ENCODE results near the gene XRCC5. TPM values are rescaled to one million over a fixed set of nuclear protein-coding genes. Genes with fewer than 3 reads are reported as not detected.

The XRCC5 gene
- total RNA-seq, 1 experiment from 2014 or later, result 424 TPM

- intact Hi-C loops (cut with micrococcal nuclease), result no loop called here
- no peak for DNase-seq (ENCODE audit: low read depth, low spot score)
Measured at GRCh38 chr2:216119986-216120385, 10.8 kb downstream of the XRCC5 start.

More at GRCh38 chr2:216119986-216120385, 10.8 kb downstream of the XRCC5 start:
- Histone ChIP-seq H3K9me3 (ENCODE audit: control insufficient read depth in 1 of 2, insufficient read depth in 1 of 2, low read depth in 1 of 2, low read length in 2 of 2) (no peaks in the 10 kb centered on the region), H3K9me2 (ENCODE audit: insufficient read depth) (no peaks in the 10 kb centered on the region), H3K9ac (ENCODE audit: low read length) (no peak overlapping the region), H3K79me2 (ENCODE audit: insufficient read depth, low read length) (peaks cover 100% of the 10 kb centered on the region), H3K4me3 (replicated peaks in 1 of 2; ENCODE audit: low read depth in 1 of 2, low read length in 2 of 2) (no peak overlapping the region), H3K4me2 (ENCODE audit: low read length) (no peak overlapping the region), H4K20me1 (ENCODE audit: insufficient read depth) (peaks cover 34% of the 10 kb centered on the region; the same call in 1 of the 2 replicates), H2AFZ (ENCODE audit: low read depth, low read length, poor library complexity, severe bottlenecking) (no peak overlapping the region), H3K27ac (ENCODE audit: low read depth, low read length) (no peak overlapping the region), H3K4me1 (ENCODE audit: control insufficient read depth in 1 of 2, insufficient read depth in 2 of 2, low read length in 2 of 2) (peaks cover 0 to 4% of the 10 kb centered on the region in 2 experiments; a peak in 1 of 4 replicates), H3K27me3 (ENCODE audit: insufficient read depth, low read length) (no peaks in the 10 kb centered on the region), H3K36me3 (ENCODE audit: control insufficient read depth in 1 of 2, insufficient read depth in 2 of 2, low read length in 2 of 2) (peaks cover 76 to 90% of the 10 kb centered on the region in 2 experiments)
- ChIA-PET POLR2A (no interaction called here), RAD21 (ENCODE audit: low non-redundant PET in 1 of 2, low total read pairs in 2 of 2, uncharacterized antibody in 2 of 2, unreplicated experiment in 2 of 2) (no interaction called here), CTCF (no interaction called here)
- no peak for ATAC-seq
- TF ChIP-seq CBX3 (IDR thresholded peaks at IDR 0.05; ENCODE audit: low read depth) (no peak), REST (IDR thresholded peaks at IDR 0.05; ENCODE audit: low read depth) (no peak), CEBPB (IDR thresholded peaks at IDR 0.05; ENCODE audit: low read depth) (no peak), RAD21 (IDR thresholded peaks at IDR 0.05; ENCODE audit: low read depth) (no peak), ELF1 (IDR thresholded peaks at IDR 0.05; ENCODE audit: borderline replicate concordance, low read depth) (no peak), ZBTB33 (IDR thresholded peaks at IDR 0.05; ENCODE audit: extremely low read depth, insufficient replicate concordance, low read length) (no peak), MAX (IDR thresholded peaks at IDR 0.05) (no peak)
- no TSS peak for BruUV-seq (replicated peaks)

All from HCT116 (cell line).